Measurements from ENCODE around the gene APOBEC3C. TPM values are rescaled to one million over a fixed set of nuclear protein-coding genes. Genes with fewer than 3 reads are reported as not detected.
A peak's percentile ranks its signal among the peaks of the same experiment; 100 is the strongest.
"Not testable (repeated sequence)": the region's sequence is repeated elsewhere in the genome, so short reads cannot be mapped to it uniquely, and the experiment has no call there.

The APOBEC3C gene
- total RNA-seq, 1 donor from 2014 or later, result 6.4 TPM

- peak; percentile 92 for DNase-seq (ENCODE audit: low read depth)
Observed at GRCh38 chr22:38981992-38982927, 31.8 kb upstream of the APOBEC3C start, which contains the start of gene APOBEC3B. Gene APOBEC3B, plus strand, starts transcription at chr22:38982347. Its CDS starts 107 bp downstream, at chr22:38982454.

DNA sequence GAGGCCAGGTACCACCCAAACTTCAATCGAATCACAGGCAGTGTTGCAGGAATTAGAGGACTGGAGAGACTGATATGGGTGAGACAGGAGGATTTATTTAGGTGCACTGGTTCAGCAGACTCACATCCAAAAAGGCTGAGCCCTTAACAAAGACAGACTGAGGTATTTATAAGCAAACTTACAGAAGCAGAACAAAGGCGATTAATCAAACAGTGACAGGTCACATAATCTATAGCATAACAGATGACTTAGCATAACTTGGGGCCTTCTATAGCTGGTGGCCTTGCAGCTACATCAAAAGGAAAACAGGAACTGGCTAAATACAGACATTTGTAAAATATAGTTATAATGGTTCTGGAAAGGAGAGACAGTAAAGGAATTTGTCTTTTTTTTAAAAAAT is 29.8 kb upstream of the APOBEC3C start:
- no peak for DNase-seq (ENCODE audit: low read depth)

DNA sequence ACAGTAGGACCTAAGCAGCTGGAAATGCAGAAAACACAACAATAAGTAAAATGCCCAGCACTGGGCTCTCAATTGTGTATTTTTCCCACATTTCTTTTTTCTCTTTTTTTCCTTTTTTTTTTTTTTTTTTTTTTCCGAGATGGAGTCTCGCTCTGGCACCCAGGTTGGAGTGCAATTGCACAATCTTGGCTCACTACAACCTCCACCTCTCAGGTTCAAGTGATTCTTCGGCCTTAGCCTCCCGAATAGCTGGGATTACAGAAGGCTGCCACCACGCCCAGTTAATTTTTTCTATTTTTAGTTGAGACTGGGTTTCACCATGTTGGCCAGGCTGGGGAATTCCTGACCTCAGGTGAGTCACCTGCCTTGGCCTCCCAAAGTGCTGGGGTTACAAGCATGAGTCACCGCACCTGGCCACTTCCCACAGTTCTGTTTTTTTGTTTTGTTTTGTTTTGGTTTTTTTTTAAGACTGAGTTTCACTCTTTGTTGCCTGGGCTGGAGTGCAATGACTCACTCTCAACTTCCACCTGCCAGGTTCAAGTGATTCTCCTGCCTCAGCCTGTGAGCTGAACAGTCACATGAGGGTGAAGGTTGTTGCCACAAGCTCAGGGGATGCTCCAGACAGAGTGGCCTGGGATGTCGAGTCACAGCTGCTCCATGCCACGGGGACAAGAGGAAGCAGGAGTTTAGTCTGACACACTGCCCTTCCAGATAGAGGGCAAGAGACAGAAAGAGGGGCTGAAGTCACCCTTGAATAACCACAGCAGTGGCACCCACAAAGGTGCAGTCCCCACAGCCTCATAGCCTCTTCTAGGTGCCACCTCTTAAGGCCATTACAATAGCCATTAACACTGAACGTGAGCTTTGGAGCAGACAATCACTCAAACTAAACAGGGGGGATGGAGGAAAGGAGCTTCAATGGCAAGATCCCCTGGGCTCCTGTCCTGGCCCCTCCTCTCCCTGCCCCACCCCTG is 29.0 kb upstream of the APOBEC3C start:
- peak; percentile 14 for DNase-seq (ENCODE audit: low read depth)

GRCh38 chr22:38986629-38987028 is 27.4 kb upstream of the APOBEC3C start:
- DNase-seq (ENCODE audit: low read depth), result no peak

DNA sequence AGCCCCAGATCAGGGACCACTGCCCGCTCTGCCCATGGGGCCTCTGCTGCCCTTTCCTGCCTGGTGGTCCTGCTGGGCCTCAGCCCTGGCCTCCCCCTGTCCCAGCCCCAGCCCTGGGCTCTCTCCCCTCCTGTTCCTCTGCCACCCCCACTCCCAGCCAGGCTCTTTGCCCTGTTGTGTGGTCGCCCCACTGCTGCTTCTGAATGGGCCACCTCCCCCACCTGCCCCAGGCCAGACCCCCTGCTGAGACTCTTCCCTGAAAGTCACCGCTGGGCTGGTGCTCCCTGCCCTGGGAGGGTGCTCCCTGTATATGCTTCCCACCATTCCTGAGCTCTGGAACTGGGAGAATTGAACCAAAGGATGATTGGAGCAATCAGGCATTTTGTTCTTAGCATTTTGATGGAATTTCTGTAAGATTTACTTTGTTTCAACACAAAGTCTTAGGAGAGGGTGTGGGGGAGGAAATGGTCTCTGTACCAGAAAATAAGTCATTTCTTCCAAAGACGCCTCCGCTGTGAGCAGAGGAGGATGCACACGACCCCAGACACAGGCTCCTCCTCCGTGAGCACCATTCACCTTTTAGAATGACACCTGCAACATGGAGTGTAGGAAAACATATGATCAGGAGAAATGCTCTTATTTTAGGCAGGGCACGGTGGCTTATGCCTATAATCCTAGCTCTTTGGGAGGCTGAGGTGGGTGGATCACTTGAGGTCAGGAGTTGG is 26.7 kb upstream of the APOBEC3C start:
- no peak for DNase-seq (ENCODE audit: low read depth)

DNA sequence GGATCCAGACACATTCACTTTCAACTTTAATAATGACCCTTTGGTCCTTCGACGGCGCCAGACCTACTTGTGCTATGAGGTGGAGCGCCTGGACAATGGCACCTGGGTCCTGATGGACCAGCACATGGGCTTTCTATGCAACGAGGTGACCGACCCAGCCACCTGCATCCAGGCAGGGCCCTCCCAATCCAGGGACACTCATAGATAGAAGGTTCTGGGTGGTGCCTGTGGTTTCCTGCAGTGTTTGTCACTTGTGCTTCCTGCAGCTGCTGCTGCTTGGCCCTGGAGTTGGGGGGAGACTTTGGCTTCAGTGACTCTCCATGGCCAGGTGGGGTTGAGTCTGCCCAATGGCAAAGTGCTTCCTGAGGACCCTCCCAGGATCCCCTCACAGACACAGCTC is 24.6 kb upstream of the APOBEC3C start:
- DNase-seq (ENCODE audit: low read depth), result peak; percentile 51

DNA sequence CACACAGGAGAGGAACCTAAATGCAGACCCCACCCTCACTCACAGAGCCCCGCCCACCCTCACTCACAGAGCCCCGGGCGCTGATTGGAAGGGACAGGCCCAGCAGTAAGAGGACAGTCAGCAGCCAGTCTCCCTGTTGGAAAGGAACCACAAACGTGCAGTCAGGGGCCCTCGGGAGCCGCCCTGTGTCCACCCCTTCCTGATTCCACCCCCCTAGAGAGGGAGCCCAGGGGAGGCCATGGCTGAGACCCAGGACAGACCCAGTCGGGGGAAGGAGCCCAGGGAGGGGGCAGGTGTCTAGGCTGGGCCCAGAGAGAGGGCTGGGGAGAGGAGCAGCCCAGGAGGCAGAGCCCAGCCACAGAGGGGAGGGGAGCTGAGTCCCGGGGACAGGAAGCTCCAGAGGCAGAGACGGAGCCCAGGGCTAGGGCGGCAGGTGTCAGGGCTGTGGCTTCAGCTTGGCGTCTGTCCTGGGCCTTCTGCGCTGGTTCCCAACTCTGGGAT is 21.1 kb upstream of the APOBEC3C start:
- peak; percentile 69 for DNase-seq (ENCODE audit: low read depth)

- no peak for DNase-seq (ENCODE audit: low read depth)
Observed at GRCh38 chr22:38996105-38996504, 18.0 kb upstream of the APOBEC3C start.

GRCh38 chr22:38997518-38997917 is 16.5 kb upstream of the APOBEC3C start:
- DNase-seq (ENCODE audit: low read depth), result no peak

- DNase-seq (ENCODE audit: low read depth), result peak; percentile 93
Observed at GRCh38 chr22:39003165-39003638, 10.9 kb upstream of the APOBEC3C start.

- DNase-seq (ENCODE audit: low read depth), result no peak
Observed at GRCh38 chr22:39007177-39007576, 6.9 kb upstream of the APOBEC3C start.

- DNase-seq (ENCODE audit: low read depth), result peak; percentile 49
Observed at GRCh38 chr22:39008271-39008850, 5.7 kb upstream of the APOBEC3C start.

DNA sequence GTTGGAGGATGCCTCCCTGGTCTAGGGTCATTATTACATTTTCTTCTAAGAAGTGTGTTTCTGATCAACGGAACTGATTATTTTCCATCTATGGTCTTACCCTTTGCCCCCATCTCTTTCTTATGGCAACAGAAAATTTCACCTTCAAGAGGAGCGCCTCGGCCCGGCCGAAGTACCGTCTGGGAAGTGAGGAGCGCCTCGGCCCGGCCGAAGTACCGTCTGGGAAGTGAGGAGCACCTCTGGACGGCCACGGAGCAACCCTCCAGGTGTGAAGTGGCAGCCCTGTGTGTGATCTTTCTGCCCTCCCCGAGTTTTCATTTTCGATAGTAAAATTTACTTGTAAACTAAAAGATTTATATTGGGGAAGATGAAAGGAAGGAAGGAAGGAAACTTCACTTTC is 3.1 kb upstream of the APOBEC3C start:
- no peak for DNase-seq (ENCODE audit: low read depth)

GRCh38 chr22:39012533-39013511 is 1.2 kb upstream of the APOBEC3C start:
- no peak for DNase-seq (ENCODE audit: low read depth)

DNA sequence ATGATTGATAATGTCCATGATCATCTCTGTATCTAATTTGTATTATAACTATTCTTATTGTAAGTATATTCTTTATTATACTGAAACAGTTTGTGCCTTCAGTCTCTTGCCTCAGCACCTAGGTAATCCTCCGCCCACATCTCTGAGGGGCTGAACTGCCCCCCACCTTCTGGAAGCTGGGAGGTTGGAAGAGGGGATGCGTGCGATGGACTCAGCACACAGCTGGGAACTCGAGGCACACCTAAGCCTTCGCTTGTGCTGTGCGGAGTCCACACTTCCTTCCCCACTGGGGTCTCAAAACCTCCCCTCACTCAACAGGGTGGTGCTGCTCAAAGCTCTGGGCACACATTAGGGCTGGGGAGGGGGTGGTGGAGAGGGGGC is 506 bp upstream of the APOBEC3C start:
- DNase-seq (ENCODE audit: low read depth), result not testable (repeated sequence)

DNA sequence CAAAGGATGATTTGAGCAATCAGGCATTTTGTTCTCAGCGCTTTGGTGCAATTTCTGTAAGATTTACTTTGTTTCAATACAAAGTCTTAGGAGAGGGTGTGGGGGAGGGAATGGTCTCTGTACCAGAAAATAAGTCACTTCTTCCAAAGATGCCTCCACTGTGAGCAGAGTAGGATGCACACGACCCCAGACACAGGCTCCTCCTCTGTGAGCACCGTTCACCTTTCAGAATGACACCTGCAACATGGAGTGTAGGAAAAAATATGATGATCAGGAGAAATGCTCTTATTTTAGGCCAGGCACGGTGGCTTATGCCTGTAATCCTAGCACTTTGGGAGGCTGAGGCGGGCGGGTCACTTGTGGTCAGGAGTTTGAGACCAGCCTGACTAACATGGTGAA is 665 bp downstream of the APOBEC3C start:
- peak; percentile 6 for DNase-seq (ENCODE audit: low read depth)

GRCh38 chr22:39016592-39016991 is 2.5 kb downstream of the APOBEC3C start:
- DNase-seq (ENCODE audit: low read depth), result no peak

DNA sequence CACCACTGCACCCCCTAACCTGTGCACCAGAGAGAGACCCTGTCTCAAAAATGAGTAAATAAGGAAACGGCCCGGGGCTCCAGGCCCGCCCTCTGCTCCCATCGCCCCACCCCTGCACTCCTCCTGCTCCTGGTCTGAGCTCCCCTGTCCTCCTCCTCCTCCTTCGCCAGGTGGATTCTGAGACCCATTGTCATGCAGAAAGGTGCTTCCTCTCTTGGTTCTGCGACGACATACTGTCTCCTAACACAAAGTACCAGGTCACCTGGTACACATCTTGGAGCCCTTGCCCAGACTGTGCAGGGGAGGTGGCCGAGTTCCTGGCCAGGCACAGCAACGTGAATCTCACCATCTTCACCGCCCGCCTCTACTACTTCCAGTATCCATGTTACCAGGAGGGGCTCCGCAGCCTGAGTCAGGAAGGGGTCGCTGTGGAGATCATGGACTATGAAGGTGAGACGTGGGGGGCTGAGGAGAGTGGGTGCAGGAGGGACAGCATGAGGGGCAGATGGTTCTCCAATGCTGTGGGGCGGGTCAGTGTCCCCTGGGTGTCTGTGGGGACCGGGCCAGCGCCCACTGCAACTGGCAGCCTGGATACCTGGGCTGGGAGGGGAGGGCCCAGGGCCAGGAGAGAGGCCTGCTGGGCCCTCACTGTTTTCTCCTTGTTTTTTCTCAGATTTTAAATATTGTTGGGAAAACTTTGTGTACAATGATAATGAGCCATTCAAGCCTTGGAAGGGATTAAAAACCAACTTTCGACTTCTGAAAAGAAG is 3.7 kb downstream of the APOBEC3C start:
- DNase-seq (ENCODE audit: low read depth), result no peak
